ENCODE results near the gene EFEMP1. TPM values are rescaled to one million over a fixed set of nuclear protein-coding genes. Genes with fewer than 3 reads are reported as not detected.

Gene EFEMP1
- total and polyA plus RNA-seq, 2 of the 13 experiments (the other 11 are each of a cell fraction or from before 2014, with no cell fraction given) = not detected

- no peak for TF ChIP-seq ZNF547 (CRISPR knock-in tag; IDR thresholded peaks at IDR 0.05)
- TF ChIP-seq SMARCE1 (IDR thresholded peaks at IDR 0.05; ENCODE audit: borderline replicate concordance) = no peak
- TF ChIP-seq ZC3H13 (CRISPR knock-in tag; IDR thresholded peaks at IDR 0.05) = no peak
- TF ChIP-seq ZNF256 (CRISPR knock-in tag; conservative IDR thresholded peaks at IDR 0.05) = no peak
- no peak for TF ChIP-seq ATF7 (IDR thresholded peaks at IDR 0.05)
- no peak for TF ChIP-seq ATF7 (CRISPR knock-in tag; IDR thresholded peaks at IDR 0.05)
- TF ChIP-seq CREB3 (CRISPR knock-in tag; IDR thresholded peaks at IDR 0.05) = no peak
- TF ChIP-seq SIX1 (CRISPR knock-in tag; IDR thresholded peaks at IDR 0.05; ENCODE audit: borderline replicate concordance) = no peak
- TF ChIP-seq ZKSCAN8 (CRISPR knock-in tag; IDR thresholded peaks at IDR 0.05; ENCODE audit: borderline replicate concordance) = no peak
- no peak for TF ChIP-seq ZNF724P (CRISPR knock-in tag; IDR thresholded peaks at IDR 0.05; ENCODE audit: borderline replicate concordance)
- TF ChIP-seq ZNF609 (CRISPR knock-in tag; IDR thresholded peaks at IDR 0.05; ENCODE audit: borderline replicate concordance) = no peak
- TF ChIP-seq, protein P1, sequence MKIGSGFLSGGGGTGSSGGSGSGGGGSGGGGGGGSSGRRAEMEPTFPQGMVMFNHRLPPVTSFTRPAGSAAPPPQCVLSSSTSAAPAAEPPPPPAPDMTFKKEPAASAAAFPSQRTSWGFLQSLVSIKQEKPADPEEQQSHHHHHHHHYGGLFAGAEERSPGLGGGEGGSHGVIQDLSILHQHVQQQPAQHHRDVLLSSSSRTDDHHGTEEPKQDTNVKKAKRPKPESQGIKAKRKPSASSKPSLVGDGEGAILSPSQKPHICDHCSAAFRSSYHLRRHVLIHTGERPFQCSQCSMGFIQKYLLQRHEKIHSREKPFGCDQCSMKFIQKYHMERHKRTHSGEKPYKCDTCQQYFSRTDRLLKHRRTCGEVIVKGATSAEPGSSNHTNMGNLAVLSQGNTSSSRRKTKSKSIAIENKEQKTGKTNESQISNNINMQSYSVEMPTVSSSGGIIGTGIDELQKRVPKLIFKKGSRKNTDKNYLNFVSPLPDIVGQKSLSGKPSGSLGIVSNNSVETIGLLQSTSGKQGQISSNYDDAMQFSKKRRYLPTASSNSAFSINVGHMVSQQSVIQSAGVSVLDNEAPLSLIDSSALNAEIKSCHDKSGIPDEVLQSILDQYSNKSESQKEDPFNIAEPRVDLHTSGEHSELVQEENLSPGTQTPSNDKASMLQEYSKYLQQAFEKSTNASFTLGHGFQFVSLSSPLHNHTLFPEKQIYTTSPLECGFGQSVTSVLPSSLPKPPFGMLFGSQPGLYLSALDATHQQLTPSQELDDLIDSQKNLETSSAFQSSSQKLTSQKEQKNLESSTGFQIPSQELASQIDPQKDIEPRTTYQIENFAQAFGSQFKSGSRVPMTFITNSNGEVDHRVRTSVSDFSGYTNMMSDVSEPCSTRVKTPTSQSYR (CRISPR knock-in tag; IDR thresholded peaks at IDR 0.05; ENCODE audit: borderline replicate concordance) = no peak
- ChIA-PET POLR2A (no interaction called here), CTCF (ENCODE audit: low intra/inter-chr PET ratio, low total read pairs) (no interaction called here)
- no peak overlapping the region for H2AFZ ChIP-seq (ENCODE audit: low read length)
- DNase-seq (ENCODE audit: low spot score) (no peak), ATAC-seq (no peak), FAIRE-seq (no peak)
- H4K20me1 ChIP-seq (ENCODE audit: insufficient read depth, low read length) = no peaks in the 10 kb centered on the region
- BruUV-seq (replicated peaks) = no TSS peak
- no peak overlapping the region for H3K27ac ChIP-seq (ENCODE audit: extremely low read length, insufficient read depth, low read length)
- no peaks in the 10 kb centered on the region for H3K36me3 ChIP-seq (replicated peaks in 1 of 2; ENCODE audit: control insufficient read depth in 1 of 2, insufficient read depth in 2 of 2, low read length in 2 of 2)
- peaks cover 0 to 9% of the 10 kb centered on the region in 2 experiments; a peak in 2 of 5 replicates for H3K27me3 ChIP-seq (ENCODE audit: control insufficient read depth in 1 of 2, insufficient read depth in 2 of 2, low read length in 2 of 2)
- H3K79me2 ChIP-seq (ENCODE audit: insufficient read depth, low read length) = no peaks in the 10 kb centered on the region
- in situ Hi-C loops (cut with HindIII; ENCODE audit: extremely low pct_ligation_motif_present, low pct_unique_long_range_greater_than_20kb) = no loop called here
- H3K4me1 ChIP-seq (ENCODE audit: insufficient read depth, low read length) = no peaks in the 10 kb centered on the region
- H3K9me3 ChIP-seq (ENCODE audit: low read length) = no peaks in the 10 kb centered on the region
- intact Hi-C loops (cut with micrococcal nuclease; ENCODE audit: unreplicated experiment) = no loop called here
- no peak overlapping the region for H3K4me2 ChIP-seq (ENCODE audit: low read depth, low read length)
- no peak overlapping the region for H3K4me3 ChIP-seq (replicated peaks in 1 of 3; ENCODE audit: insufficient read depth in 1 of 3, low read depth in 2 of 3, low read length in 3 of 3)
- 3% methylated on average over 3 of the region's 3 CpGs for WGBS (ENCODE audit: low lambda C conversion rate)
- no peak overlapping the region for H3K9ac ChIP-seq (ENCODE audit: insufficient read depth, low read depth, low read length)
Observed at GRCh38 chr2:55912926-55913325, 10.7 kb downstream of the EFEMP1 start.
